H7 (cell line): ENCODE measurements around the gene ABHD17B. TPM values are rescaled to one million over a fixed set of nuclear protein-coding genes. Genes with fewer than 3 reads are reported as not detected.
A peak's percentile ranks its signal among the peaks of the same experiment; 100 is the strongest.
"Not testable (repeated sequence)": the region's sequence is repeated elsewhere in the genome, so short reads cannot be mapped to it uniquely, and the experiment has no call there.

Source experiments
- DNase-seq: peaks from one replicate; pipeline ENCODE4 v3.0.0; 2012
- H3K27me3 ChIP-seq: 2 replicates; pipeline ENCODE4 v1.6.0; 2011; ENCODE audit warnings: mild to moderate bottlenecking, low read length; ENCODE audit not compliant: control insufficient read depth, insufficient read depth
- H3K36me3 ChIP-seq: replicated peaks from 2 replicates; pipeline ENCODE4 v1.5.1; 2011; ENCODE audit warnings: low read length; ENCODE audit not compliant: control insufficient read depth, insufficient read depth
- H3K4me3 ChIP-seq: 2 replicates; pipeline ENCODE4 v1.5.1; 2011; ENCODE audit warnings: low read depth, mild to moderate bottlenecking, control low read depth, low read length, moderate library complexity; ENCODE audit not compliant: insufficient read depth
- total RNA-seq: library from RNA; depleted of rRNA; stranded (reverse); fragments of >200 nt; shearing (Covaris generic); gene quantifications from 2 replicates; pipeline ENCODE4 v1.2.3, GENCODE V29; 2014

ABHD17B gene
- total RNA-seq, 1 experiment from 2014 or later, result 76.8 TPM

DNA sequence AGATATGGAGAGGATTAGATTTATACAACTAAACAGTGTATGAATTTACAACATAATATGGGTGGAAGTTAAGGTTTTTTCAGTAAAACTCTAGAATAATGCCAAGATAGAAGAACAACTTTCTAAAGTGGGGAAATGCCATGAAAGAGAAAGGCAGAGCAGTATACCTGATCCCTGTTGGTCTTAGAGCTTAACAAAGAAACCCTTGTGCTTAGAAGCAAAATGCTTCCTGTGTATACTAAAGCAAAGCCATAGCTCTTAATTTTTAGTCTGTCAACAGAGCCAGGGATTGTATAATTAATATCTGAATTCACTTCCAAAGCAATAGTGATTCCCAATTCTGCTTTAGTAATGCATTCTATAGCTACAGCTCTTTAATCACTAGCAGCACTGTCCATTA, 14.8 kb upstream of the ABHD17B start:
- Histone ChIP-seq H3K36me3 (no peaks in the 10 kb centered on the region), H3K4me3 (no peak overlapping the region), H3K27me3 (no peaks in the 10 kb centered on the region)
- no peak for DNase-seq

DNA sequence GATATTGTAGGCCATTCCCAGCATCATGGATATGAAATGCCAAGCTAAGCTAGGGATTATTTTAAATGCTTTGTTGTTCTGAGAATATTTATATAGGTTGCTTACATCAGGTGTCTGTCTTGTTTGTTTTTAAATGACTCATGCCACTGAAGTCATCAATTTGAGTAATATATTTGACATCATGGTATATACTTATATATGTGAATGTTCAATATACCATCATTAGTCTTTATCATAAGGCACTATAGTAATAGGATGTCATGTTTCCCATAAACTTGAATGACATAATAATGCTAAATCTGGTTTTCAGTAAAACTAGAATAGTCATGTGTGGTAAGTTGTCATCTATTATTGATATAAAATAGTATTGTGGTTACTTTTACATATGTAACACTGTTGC, 13.6 kb upstream of the ABHD17B start:
- no peaks in the 10 kb centered on the region for H3K27me3 ChIP-seq
- no peak for DNase-seq
- no peak overlapping the region for H3K4me3 ChIP-seq
- H3K36me3 ChIP-seq, result no peaks in the 10 kb centered on the region

DNA sequence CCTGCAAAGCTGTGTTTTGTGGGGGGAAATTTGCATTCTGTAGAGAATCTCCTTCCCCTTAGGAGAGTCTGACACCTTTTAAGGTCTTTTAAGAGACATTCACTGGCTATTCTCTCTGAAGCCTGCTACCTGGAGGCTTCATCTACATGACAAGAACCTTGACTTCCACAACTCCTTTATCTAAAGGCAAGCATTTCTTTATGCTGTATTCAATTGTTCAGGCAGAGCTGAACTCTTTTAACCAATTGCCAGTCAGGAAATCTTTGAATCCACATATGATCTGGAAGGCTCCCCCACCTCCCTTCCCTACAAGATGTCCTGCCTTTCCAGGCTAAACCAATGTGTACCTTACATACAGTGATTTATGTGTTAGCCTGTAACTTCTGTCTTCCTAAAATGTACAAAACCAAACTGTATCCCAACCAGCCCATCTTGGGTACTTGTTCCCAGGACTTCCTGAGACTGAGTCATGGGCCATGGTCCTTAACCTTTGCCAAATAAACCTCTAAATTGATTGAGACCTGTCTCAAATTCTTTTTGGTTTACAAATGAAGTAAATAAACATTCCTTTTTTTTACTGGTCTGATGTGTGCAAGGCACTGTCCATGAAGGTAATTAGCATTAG, 10.3 kb upstream of the ABHD17B start:
- Histone ChIP-seq H3K4me3 (no peak overlapping the region), H3K27me3 (no peaks in the 10 kb centered on the region), H3K36me3 (peaks cover 2% of the 10 kb centered on the region)
- peak; percentile 26 for DNase-seq

DNA sequence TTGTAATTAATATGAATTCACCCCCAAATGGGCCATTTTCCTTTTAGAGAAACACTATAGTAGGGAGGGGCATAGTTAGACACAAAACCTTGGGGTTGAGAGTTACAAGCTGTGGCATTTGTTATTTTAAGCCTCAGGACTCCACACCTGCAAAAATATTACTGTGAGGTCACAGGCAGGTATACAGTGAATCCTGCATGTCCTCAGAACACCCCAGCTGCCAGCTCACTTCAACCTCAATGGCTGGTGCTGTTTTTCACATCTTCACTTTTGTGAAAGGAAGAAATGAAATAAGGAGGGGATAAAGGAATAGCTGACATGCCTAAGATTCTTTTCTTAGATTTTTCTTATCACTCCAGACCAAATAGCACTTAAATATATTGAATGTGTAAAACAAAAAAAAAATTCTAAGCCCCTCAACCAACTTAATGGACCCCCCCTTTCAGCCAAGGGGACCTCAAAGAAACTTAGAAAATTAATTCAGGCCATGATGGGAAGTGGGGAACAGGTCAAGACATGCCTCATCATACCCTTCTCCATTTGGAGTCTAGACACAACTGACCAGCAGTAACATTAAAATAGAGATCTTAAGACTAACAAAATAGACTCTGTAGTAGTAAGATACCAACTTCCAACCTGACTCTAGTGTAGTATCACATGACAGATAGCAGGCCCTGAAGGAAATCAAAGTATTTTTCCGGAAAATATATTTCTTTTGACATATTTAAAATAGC, 9.6 kb upstream of the ABHD17B start:
- DNase-seq, result peak; percentile 32
- Histone ChIP-seq H3K36me3 (peaks cover 2% of the 10 kb centered on the region), H3K4me3 (no peak overlapping the region), H3K27me3 (no peaks in the 10 kb centered on the region)

DNA sequence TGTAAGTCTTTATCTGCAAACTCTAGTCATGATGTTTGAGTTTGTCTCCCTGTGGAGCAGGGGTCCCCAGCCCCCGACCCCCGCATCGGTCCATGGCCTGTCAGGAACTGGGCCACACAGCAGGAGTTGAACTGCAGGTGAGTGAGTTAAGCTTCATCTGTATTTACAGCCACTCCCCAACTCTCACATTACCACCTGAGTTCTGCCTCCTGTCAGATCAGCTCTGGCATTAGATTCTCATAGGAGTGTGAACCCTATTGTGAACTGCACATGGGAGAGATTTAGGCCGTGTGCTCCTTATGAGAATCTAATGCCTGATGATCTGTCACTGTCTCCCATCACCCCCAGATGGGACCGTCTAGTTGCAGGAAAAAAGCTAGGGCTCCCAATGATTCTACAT, 7.4 kb upstream of the ABHD17B start:
- H3K4me3 ChIP-seq, result no peak overlapping the region
- H3K27me3 ChIP-seq, result no peaks in the 10 kb centered on the region
- DNase-seq, result no peak
- H3K36me3 ChIP-seq, result peaks cover 2% of the 10 kb centered on the region

DNA sequence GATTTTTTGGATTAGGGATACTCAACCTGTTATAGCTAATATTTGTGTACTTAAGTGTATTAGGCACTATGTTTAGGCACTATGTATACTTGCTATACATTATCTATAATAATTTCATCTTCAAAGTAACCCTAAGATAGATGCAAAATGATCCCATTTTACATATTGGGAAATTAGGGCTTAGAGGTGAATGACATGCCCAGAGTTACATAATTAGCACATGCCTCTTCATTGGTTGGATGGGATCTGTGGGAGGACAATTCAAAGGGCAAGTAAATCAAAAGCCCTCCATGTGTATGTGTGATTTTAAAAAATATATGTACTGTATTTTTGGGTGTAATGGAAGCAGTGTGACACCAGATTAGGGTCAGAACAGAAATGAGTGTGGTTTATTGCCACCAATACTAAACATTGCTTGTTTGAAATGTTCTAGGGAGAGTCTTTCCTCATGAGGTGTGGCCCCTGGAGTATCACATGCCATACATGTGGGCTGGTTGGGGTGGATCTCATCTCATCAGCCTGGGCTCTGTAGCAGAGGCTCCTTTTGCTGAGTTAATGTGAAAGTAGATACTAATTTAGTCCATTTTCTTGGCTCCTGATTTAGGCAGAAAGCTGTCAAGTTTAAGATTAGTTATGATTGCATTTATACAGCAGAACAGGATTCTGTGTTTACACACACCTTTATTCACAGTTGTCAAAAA, 6.0 kb upstream of the ABHD17B start:
- Histone ChIP-seq H3K4me3 (no peak overlapping the region), H3K36me3 (peaks cover 2% of the 10 kb centered on the region), H3K27me3 (no peaks in the 10 kb centered on the region)
- DNase-seq, result no peak

DNA sequence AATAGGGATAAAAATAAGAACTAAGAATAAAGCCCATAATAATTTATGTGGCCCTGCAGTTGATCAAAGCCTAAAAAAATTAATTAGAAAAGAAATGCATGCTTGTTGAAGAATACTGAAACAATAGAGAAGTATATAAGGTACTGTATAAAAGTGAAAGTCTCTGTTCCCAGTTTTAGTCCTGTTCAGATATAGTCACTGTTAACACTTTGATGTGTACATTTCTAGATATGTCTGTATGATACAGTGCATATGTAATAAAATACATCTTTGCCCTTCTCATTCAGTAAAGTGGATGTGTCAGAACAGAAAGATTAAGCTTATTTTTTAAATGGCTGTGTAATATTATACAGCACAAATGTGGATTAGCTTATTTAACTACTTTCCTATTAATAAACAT, 4.5 kb upstream of the ABHD17B start:
- Histone ChIP-seq H3K4me3 (no peak overlapping the region), H3K27me3 (no peaks in the 10 kb centered on the region), H3K36me3 (peaks cover 2% of the 10 kb centered on the region)
- DNase-seq, result no peak

DNA sequence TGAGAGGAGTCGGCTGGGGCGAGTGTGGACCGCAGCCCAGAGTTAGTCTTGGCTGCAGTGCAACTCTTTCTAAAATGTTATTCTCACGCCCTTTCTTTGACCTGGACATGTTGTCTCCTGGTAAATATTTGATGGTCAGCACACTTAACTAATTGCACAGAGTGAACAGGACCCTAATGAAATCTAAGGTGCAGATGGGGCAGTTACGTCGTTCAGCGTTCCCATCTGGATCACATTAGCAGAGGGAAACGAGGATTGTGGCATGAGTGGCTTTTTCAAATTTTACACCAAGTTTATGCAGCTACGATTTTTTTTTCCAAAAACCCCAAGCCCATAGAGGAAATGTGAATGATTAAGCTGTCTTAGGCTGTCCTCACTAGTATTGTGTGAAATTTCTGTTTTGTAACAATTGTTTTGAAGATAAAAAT, 929 bp upstream of the ABHD17B start:
- Histone ChIP-seq H3K27me3 (no peaks in the 10 kb centered on the region), H3K4me3 (peak overlapping the region; percentile 86), H3K36me3 (no peaks in the 10 kb centered on the region)
- DNase-seq, result no peak

DNA sequence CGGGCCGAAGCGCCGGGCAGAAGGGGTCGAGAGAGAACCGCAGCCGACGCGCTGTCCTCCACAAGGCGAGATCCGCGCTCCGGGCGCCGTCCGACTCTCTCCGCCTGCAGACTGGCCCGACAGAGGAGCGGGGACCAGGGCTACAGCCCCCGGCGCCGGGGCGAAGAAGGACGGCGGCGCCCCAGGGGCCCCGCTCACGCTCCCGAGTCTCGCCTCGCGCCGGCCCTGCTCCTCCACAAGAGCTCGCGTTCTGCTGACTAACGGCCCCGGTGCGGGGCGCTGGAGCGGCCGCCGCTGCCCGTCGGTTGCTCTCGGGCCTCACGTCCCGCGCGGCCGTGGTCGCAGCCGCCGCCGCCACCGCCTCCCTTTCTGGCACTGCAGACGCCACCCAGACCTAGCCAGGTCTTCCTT, 338 bp downstream of the ABHD17B start:
- peak overlapping the region; percentile 99 for H3K4me3 ChIP-seq
- no peaks in the 10 kb centered on the region for H3K27me3 ChIP-seq
- H3K36me3 ChIP-seq, result peaks cover 1% of the 10 kb centered on the region; the same call in 1 of the 2 replicates
- no peak for DNase-seq

DNA sequence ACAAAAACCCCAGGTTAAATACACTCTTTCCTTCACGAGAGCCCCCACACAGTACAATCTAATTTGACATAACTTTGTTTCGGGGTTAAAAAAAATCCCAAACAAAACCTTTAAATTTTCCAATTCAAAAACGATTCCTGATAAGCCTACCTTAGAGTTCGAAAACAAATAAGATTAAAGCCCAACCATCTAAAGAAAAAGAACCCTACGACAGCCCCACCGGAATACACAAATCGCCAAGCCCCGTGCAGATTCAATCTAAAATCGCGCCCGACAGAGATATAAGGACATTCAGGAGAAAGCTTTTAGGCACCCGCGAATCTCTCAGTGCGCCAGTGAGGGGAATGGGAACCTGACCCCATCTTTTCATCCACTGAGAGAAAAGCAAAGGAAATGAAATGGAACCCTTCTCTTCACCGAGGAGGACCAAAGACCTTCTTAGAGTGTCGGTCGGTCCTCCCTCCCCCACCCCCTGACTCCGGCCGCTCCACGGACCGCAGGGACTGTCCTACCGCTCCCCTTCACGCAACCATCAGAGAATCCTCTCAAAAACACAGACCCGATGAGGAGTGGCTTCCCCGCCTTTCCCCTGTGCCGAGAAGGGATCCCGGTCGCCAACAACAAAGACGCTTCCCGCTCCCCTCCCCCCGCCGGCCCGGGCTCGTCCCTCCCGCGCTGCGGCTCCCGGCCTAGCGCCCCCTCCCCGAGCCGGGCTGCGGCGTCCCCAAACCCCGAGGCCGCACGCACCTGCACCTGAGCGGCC, 925 bp downstream of the ABHD17B start:
- Histone ChIP-seq H3K27me3 (no peaks in the 10 kb centered on the region), H3K36me3 (peaks cover 3% of the 10 kb centered on the region), H3K4me3 (peak overlapping the region; percentile 99)
- DNase-seq, result peak; percentile 80

DNA sequence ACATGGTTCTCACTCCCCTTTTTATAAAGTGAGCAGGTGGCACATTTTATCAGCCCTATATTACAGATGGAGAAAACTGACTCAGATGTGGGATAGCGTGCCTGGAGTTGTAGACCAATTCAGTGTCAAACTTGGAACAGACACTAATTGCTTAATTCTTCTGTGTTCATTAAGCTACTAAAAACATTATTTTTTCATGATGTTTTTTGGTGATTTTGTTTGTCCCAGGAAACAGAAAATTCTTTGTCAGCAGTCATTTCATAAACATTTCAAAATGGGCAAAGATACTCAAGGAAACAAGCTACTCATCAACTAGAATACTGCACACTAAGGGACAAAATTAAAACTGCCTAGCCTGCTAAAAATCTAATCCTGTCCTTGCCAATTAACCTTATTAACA, 2.2 kb downstream of the ABHD17B start:
- H3K27me3 ChIP-seq, result no peaks in the 10 kb centered on the region
- DNase-seq, result no peak
- H3K4me3 ChIP-seq, result peak overlapping the region; percentile 99
- peaks cover 3% of the 10 kb centered on the region for H3K36me3 ChIP-seq

DNA sequence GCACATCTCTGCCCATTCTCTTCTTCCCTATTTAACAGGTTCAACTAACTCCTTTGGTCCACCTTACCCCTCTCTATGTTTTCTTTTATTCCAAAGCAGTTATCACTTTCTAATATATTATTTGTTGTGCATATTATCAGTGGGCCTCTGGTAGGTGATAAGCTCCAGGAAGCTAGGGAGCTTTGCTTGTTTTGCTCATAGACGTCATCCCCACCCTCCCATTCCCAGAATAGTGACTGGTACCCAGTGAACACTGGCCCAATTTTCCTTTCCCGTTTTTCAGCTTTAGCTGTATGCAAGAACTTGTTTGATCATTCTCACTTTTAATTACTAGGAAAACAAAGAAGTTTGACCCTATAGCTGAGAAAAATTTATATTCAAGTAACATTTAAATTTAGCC, 6.9 kb downstream of the ABHD17B start:
- H3K27me3 ChIP-seq, result no peaks in the 10 kb centered on the region
- H3K4me3 ChIP-seq, result no peak overlapping the region
- peaks cover 3% of the 10 kb centered on the region for H3K36me3 ChIP-seq
- DNase-seq, result no peak

DNA sequence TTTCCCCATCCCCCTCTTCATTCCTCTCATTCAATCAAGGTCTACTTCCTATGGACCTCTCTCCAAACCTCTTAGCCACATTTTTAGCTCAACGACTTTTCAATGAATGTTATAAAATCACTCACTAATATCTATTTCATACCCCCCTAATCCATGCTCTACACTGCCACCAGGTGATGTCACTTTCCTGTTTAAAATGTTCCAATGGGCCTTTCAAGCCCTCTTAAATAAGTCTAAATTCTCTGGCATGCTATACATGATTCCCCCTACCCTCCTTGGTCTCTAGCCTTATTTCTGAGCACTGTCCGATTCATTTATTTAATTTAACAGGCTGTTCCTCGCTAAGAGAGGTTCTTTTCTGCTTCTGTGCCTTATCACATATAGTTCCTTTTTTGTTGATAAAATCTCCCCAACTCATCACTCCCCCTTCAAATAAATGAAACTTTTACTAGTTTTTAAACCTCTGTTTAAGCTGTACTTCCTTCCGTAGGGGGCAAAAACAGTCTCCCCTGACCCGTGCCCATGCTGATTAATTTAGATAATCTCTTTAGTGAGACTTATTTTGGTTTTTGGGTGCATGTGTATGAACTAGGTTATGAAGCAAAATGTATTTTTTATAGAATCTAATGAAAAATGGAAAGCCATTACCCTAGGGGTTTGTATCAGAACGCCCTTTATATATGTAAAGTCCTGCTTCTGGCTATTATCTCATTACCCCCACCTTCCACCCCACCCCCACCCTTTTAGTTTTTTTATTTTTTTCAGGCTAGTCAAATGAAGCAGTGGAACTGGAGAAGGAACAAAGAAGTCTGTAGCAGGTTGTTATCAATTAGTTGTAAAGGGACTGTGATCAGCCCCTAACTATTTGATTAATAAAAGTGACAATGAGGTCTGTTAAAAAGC, 9.0 kb downstream of the ABHD17B start:
- Histone ChIP-seq H3K4me3 (no peak overlapping the region), H3K27me3 (no peaks in the 10 kb centered on the region), H3K36me3 (peaks cover 3% of the 10 kb centered on the region)
- DNase-seq, result peak; percentile 18

DNA sequence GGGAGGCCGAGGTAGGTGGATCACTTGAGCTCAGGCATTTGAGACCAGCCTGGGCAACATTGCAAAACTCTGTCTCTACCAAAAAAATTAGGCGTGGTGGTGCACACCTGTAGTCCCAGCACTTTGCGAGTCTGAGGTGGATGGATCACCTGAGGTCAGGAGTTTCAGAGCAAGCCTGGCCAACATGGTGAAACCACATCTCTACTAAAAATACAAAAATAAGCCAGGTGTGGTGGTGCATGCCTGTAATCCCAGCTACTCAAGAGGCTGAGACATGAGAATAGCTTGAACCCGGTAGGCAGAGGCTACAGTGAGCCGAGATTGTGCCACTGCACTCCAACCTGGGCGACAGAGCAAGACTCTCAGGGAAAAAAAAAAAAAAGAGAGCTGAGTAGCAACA, 12.2 kb downstream of the ABHD17B start:
- not testable (repeated sequence) for H3K4me3 ChIP-seq, H3K27me3 ChIP-seq, DNase-seq, H3K36me3 ChIP-seq
